ENCODE measurements around the gene COX4I2. TPM values are rescaled to one million over a fixed set of nuclear protein-coding genes. Genes with fewer than 3 reads are reported as not detected.
"Not testable (repeated sequence)": the region's sequence is repeated elsewhere in the genome, so short reads cannot be mapped to it uniquely, and the experiment has no call there.

The COX4I2 gene
- total RNA-seq, 2 experiments from 2014 or later, result not detected

- peaks cover 47% of the 10 kb centered on the region for H3K36me3 Mint-ChIP-seq
Observed at GRCh38 chr20:31663524-31663837, 25.8 kb downstream of the COX4I2 start.

GRCh38 chr20:31663838-31664695 lies 26.4 kb downstream of the COX4I2 start:
- Mint-ChIP-seq H3K4me1 (peaks cover 60% of the 10 kb centered on the region), H3K27ac (peak overlapping the region; percentile 75), H3K4me3 (no peak overlapping the region), H3K36me3 (peaks cover 50% of the 10 kb centered on the region), H3K27me3 (peaks cover 6% of the 10 kb centered on the region), H3K9me3 (no peaks in the 10 kb centered on the region)
- no peak for DNase-seq

More at GRCh38 chr20:31663524-31663837, 25.8 kb downstream of the COX4I2 start:
- H3K9me3 Mint-ChIP-seq, result no peaks in the 10 kb centered on the region
- peaks cover 61% of the 10 kb centered on the region for H3K4me1 Mint-ChIP-seq
- H3K4me3 Mint-ChIP-seq, result no peak overlapping the region
- H3K27me3 Mint-ChIP-seq, result peaks cover 6% of the 10 kb centered on the region
- DNase-seq, result no peak
- H3K27ac Mint-ChIP-seq, result peak overlapping the region; percentile 75

GRCh38 chr20:31664696-31665354 lies 27.1 kb downstream of the COX4I2 start:
- Mint-ChIP-seq H3K36me3 (peaks cover 57% of the 10 kb centered on the region), H3K4me1 (peaks cover 67% of the 10 kb centered on the region), H3K27me3 (peaks cover 6% of the 10 kb centered on the region), H3K9me3 (no peaks in the 10 kb centered on the region), H3K27ac (peak overlapping the region; percentile 84), H3K4me3 (peak overlapping the region; percentile 4)
- no peak for DNase-seq

GRCh38 chr20:31665753-31666152 lies 28.0 kb downstream of the COX4I2 start:
- H3K4me3 Mint-ChIP-seq, result no peak overlapping the region
- no peak for DNase-seq
- peaks cover 6% of the 10 kb centered on the region for H3K27me3 Mint-ChIP-seq
- H3K27ac Mint-ChIP-seq, result peak overlapping the region; percentile 84
- H3K36me3 Mint-ChIP-seq, result peaks cover 59% of the 10 kb centered on the region
- H3K9me3 Mint-ChIP-seq, result no peaks in the 10 kb centered on the region
- H3K4me1 Mint-ChIP-seq, result peaks cover 69% of the 10 kb centered on the region

- H3K9me3 Mint-ChIP-seq, result no peaks in the 10 kb centered on the region
- H3K27me3 Mint-ChIP-seq, result peaks cover 3% of the 10 kb centered on the region
- DNase-seq, result no peak
- H3K4me1 Mint-ChIP-seq, result peaks cover 70% of the 10 kb centered on the region
- H3K36me3 Mint-ChIP-seq, result peaks cover 60% of the 10 kb centered on the region
- no peak overlapping the region for H3K4me3 Mint-ChIP-seq
- peak overlapping the region; percentile 84 for H3K27ac Mint-ChIP-seq
Observed at GRCh38 chr20:31666258-31667042, 28.7 kb downstream of the COX4I2 start.

GRCh38 chr20:31667315-31668285 lies 29.9 kb downstream of the COX4I2 start:
- Mint-ChIP-seq H3K4me3 (peak overlapping the region; percentile 51), H3K27me3 (peaks cover 3% of the 10 kb centered on the region), H3K4me1 (peaks cover 69% of the 10 kb centered on the region), H3K27ac (peak overlapping the region; percentile 84), H3K36me3 (peaks cover 64% of the 10 kb centered on the region), H3K9me3 (no peaks in the 10 kb centered on the region)
- no peak for DNase-seq

GRCh38 chr20:31668944-31669343 lies 31.2 kb downstream of the COX4I2 start:
- Mint-ChIP-seq H3K4me1 (peaks cover 68% of the 10 kb centered on the region), H3K27ac (peak overlapping the region; percentile 64), H3K36me3 (peaks cover 74% of the 10 kb centered on the region)
- not testable (repeated sequence) for H3K4me3 Mint-ChIP-seq, H3K27me3 Mint-ChIP-seq, DNase-seq, H3K9me3 Mint-ChIP-seq

- peaks cover 75% of the 10 kb centered on the region for H3K36me3 Mint-ChIP-seq
- H3K9me3 Mint-ChIP-seq, result no peaks in the 10 kb centered on the region
- peak overlapping the region; percentile 5 for H3K4me3 Mint-ChIP-seq
- H3K27me3 Mint-ChIP-seq, result peaks cover 3% of the 10 kb centered on the region
- H3K27ac Mint-ChIP-seq, result peak overlapping the region; percentile 64
- peaks cover 70% of the 10 kb centered on the region for H3K4me1 Mint-ChIP-seq
- no peak for DNase-seq
Observed at GRCh38 chr20:31669876-31670275, 32.2 kb downstream of the COX4I2 start.

- Mint-ChIP-seq H3K9me3 (no peaks in the 10 kb centered on the region), H3K27ac (peak overlapping the region; percentile 64), H3K4me3 (no peak overlapping the region), H3K27me3 (peaks cover 3% of the 10 kb centered on the region), H3K36me3 (peaks cover 77% of the 10 kb centered on the region), H3K4me1 (peaks cover 72% of the 10 kb centered on the region)
- DNase-seq, result no peak
Observed at GRCh38 chr20:31670371-31671228, 32.9 kb downstream of the COX4I2 start.

GRCh38 chr20:31671324-31671723 lies 33.6 kb downstream of the COX4I2 start:
- Mint-ChIP-seq H3K27me3 (peaks cover 3% of the 10 kb centered on the region), H3K36me3 (peaks cover 77% of the 10 kb centered on the region), H3K4me3 (no peak overlapping the region), H3K27ac (peak overlapping the region; percentile 59), H3K4me1 (peaks cover 72% of the 10 kb centered on the region), H3K9me3 (no peaks in the 10 kb centered on the region)
- no peak for DNase-seq

GRCh38 chr20:31673435-31673834 lies 35.7 kb downstream of the COX4I2 start:
- peaks cover 76% of the 10 kb centered on the region for H3K36me3 Mint-ChIP-seq

GRCh38 chr20:31673943-31674463 lies 36.3 kb downstream of the COX4I2 start:
- H3K4me3 Mint-ChIP-seq, result peak overlapping the region; percentile 91
- H3K27ac Mint-ChIP-seq, result peak overlapping the region; percentile 92
- no peak for DNase-seq
- H3K27me3 Mint-ChIP-seq, result no peaks in the 10 kb centered on the region
- H3K36me3 Mint-ChIP-seq, result peaks cover 79% of the 10 kb centered on the region
- H3K9me3 Mint-ChIP-seq, result no peaks in the 10 kb centered on the region
- peaks cover 82% of the 10 kb centered on the region for H3K4me1 Mint-ChIP-seq

More at GRCh38 chr20:31673435-31673834, 35.7 kb downstream of the COX4I2 start:
- H3K9me3 Mint-ChIP-seq, result no peaks in the 10 kb centered on the region
- DNase-seq, result no peak
- peak overlapping the region; percentile 92 for H3K27ac Mint-ChIP-seq
- H3K4me1 Mint-ChIP-seq, result peaks cover 76% of the 10 kb centered on the region
- H3K4me3 Mint-ChIP-seq, result no peak overlapping the region
- H3K27me3 Mint-ChIP-seq, result no peaks in the 10 kb centered on the region
